Measurements from ENCODE around the gene HBQ1.

DNA sequence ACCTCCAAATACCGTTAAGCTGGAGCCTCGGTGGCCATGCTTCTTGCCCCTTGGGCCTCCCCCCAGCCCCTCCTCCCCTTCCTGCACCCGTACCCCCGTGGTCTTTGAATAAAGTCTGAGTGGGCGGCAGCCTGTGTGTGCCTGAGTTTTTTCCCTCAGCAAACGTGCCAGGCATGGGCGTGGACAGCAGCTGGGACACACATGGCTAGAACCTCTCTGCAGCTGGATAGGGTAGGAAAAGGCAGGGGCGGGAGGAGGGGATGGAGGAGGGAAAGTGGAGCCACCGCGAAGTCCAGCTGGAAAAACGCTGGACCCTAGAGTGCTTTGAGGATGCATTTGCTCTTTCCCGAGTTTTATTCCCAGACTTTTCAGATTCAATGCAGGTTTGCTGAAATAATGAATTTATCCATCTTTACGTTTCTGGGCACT is 2.9 kb upstream of the HBQ1 start:
- TF ChIP-seq, protein P1, sequence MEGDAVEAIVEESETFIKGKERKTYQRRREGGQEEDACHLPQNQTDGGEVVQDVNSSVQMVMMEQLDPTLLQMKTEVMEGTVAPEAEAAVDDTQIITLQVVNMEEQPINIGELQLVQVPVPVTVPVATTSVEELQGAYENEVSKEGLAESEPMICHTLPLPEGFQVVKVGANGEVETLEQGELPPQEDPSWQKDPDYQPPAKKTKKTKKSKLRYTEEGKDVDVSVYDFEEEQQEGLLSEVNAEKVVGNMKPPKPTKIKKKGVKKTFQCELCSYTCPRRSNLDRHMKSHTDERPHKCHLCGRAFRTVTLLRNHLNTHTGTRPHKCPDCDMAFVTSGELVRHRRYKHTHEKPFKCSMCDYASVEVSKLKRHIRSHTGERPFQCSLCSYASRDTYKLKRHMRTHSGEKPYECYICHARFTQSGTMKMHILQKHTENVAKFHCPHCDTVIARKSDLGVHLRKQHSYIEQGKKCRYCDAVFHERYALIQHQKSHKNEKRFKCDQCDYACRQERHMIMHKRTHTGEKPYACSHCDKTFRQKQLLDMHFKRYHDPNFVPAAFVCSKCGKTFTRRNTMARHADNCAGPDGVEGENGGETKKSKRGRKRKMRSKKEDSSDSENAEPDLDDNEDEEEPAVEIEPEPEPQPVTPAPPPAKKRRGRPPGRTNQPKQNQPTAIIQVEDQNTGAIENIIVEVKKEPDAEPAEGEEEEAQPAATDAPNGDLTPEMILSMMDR (IDR thresholded peaks at IDR 0.05; ENCODE audit: low read depth, low read length, missing input control), result no peak
- TF ChIP-seq EGR1 (IDR thresholded peaks at IDR 0.05; ENCODE audit: low read depth in 2 of 2) (no peak), TAF1 (conservative IDR thresholded peaks at IDR 0.05) (no peak), GABPA (IDR thresholded peaks at IDR 0.05 in 1 of 2, conservative IDR thresholded peaks at IDR 0.05 in 1 of 2) (no peak), YY1 (IDR thresholded peaks at IDR 0.05) (no peak), RAD21 (IDR thresholded peaks at IDR 0.05) (no peak), JUND (IDR thresholded peaks at IDR 0.05) (no peak), FOXA1 (IDR thresholded peaks at IDR 0.05) (no peak), SP1 (IDR thresholded peaks at IDR 0.05) (no peak), HNF4A (conservative IDR thresholded peaks at IDR 0.05) (no peak), RXRA (IDR thresholded peaks at IDR 0.05) (no peak)
- TF ChIP-seq, protein P2, sequence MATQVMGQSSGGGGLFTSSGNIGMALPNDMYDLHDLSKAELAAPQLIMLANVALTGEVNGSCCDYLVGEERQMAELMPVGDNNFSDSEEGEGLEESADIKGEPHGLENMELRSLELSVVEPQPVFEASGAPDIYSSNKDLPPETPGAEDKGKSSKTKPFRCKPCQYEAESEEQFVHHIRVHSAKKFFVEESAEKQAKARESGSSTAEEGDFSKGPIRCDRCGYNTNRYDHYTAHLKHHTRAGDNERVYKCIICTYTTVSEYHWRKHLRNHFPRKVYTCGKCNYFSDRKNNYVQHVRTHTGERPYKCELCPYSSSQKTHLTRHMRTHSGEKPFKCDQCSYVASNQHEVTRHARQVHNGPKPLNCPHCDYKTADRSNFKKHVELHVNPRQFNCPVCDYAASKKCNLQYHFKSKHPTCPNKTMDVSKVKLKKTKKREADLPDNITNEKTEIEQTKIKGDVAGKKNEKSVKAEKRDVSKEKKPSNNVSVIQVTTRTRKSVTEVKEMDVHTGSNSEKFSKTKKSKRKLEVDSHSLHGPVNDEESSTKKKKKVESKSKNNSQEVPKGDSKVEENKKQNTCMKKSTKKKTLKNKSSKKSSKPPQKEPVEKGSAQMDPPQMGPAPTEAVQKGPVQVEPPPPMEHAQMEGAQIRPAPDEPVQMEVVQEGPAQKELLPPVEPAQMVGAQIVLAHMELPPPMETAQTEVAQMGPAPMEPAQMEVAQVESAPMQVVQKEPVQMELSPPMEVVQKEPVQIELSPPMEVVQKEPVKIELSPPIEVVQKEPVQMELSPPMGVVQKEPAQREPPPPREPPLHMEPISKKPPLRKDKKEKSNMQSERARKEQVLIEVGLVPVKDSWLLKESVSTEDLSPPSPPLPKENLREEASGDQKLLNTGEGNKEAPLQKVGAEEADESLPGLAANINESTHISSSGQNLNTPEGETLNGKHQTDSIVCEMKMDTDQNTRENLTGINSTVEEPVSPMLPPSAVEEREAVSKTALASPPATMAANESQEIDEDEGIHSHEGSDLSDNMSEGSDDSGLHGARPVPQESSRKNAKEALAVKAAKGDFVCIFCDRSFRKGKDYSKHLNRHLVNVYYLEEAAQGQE (IDR thresholded peaks at IDR 0.05), result no peak
- TF ChIP-seq, protein P3, sequence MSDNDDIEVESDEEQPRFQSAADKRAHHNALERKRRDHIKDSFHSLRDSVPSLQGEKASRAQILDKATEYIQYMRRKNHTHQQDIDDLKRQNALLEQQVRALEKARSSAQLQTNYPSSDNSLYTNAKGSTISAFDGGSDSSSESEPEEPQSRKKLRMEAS (IDR thresholded peaks at IDR 0.05), result no peak
- TF ChIP-seq, protein P4, sequence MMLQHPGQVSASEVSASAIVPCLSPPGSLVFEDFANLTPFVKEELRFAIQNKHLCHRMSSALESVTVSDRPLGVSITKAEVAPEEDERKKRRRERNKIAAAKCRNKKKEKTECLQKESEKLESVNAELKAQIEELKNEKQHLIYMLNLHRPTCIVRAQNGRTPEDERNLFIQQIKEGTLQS (IDR thresholded peaks at IDR 0.05), result no peak

Data from liver (tissue), 3 donors.